SK-N-MC (cell line): ENCODE measurements around the gene KIF3B.
"Not testable (repeated sequence)": the region's sequence is repeated elsewhere in the genome, so short reads cannot be mapped to it uniquely, and the experiment has no call there.

ENCODE experiments used
- DNase-seq: peaks from one replicate; pipeline ENCODE4 v3.0.0-alpha.2; 2011; ENCODE audit warnings: low read depth, low spot score
- H3K27ac ChIP-seq: fragments of 200-600 bp; sonication (generic); 2 replicates; pipeline ENCODE4 v1.5.1; 2016; ENCODE audit warnings: mixed run types
- H3K36me3 ChIP-seq: fragments of 200-600 bp; sonication (generic); 2 replicates; pipeline ENCODE4 v1.6.1; 2017; ENCODE audit warnings: antibody characterized with exemption, low read length, mixed read lengths; ENCODE audit not compliant: insufficient read depth
- H3K4me3 ChIP-seq: fragments of 200-600 bp; sonication (generic); 2 replicates; pipeline ENCODE4 v1.5.1; 2016
- H3K9ac ChIP-seq: fragments of 200-600 bp; sonication (generic); 2 replicates; pipeline ENCODE4 v1.8.0; 2017; ENCODE audit warnings: mixed run types, mixed read lengths; ENCODE audit not compliant: insufficient read length
- H3K9me3 ChIP-seq: fragments of 200-600 bp; sonication (generic); 2 replicates; pipeline ENCODE4 v1.6.1; 2017; ENCODE audit warnings: low read depth, mild to moderate bottlenecking, antibody characterized with exemption, low read length, moderate library complexity, mixed read lengths
- EZH2 ChIP-seq: fragments of 200-600 bp; sonication (generic); IDR thresholded peaks from one replicate; pipeline ENCODE4 v1.6.1; 2017; ENCODE audit warnings: antibody characterized with exemption
- FOXP2 ChIP-seq: optimal IDR thresholded peaks from 2 replicates; pipeline ENCODE3; 2011; ENCODE audit warnings: mild to moderate bottlenecking, moderate library complexity; ENCODE audit not compliant: insufficient read depth; ENCODE audit errors: extremely low read length, control extremely low read depth
- POLR2AphosphoS5 ChIP-seq: IDR thresholded peaks from 2 replicates; pipeline ENCODE4 v1.6.1; 2012; ENCODE audit warnings: mild to moderate bottlenecking, low read depth, low read length, borderline replicate concordance

Gene KIF3B

GRCh38 chr20:32339116-32339515 is 61.7 kb downstream of the KIF3B start:
- no peaks in the 10 kb centered on the region for H3K36me3 ChIP-seq
- no peak overlapping the region for H3K9ac ChIP-seq
- TF ChIP-seq EZH2 = no peak
- TF ChIP-seq FOXP2 = no peak
- TF ChIP-seq POLR2AphosphoS5 = no peak
- no peaks in the 10 kb centered on the region for H3K9me3 ChIP-seq
- no peak for DNase-seq
- H3K27ac ChIP-seq = no peak overlapping the region
- H3K4me3 ChIP-seq = no peak overlapping the region

GRCh38 chr20:32341053-32341452 is 63.6 kb downstream of the KIF3B start:
- not testable (repeated sequence) for H3K4me3 ChIP-seq, H3K9ac ChIP-seq, DNase-seq, H3K36me3 ChIP-seq, H3K27ac ChIP-seq, H3K9me3 ChIP-seq

- H3K9me3 ChIP-seq = no peaks in the 10 kb centered on the region
- no peak overlapping the region for H3K4me3 ChIP-seq
- TF ChIP-seq POLR2AphosphoS5 (no peak), EZH2 (no peak), FOXP2 (no peak)
- no peak overlapping the region for H3K9ac ChIP-seq
- no peak overlapping the region for H3K27ac ChIP-seq
- DNase-seq = no peak
- H3K36me3 ChIP-seq = no peaks in the 10 kb centered on the region
These were observed 66.0 kb downstream of the KIF3B start for GRCh38 chr20:32343439-32343838.

- no peaks in the 10 kb centered on the region for H3K36me3 ChIP-seq
- no peak overlapping the region for H3K9ac ChIP-seq
- H3K4me3 ChIP-seq = no peak overlapping the region
- no peak for TF ChIP-seq FOXP2
- no peak for DNase-seq
- H3K9me3 ChIP-seq = no peaks in the 10 kb centered on the region
- peak overlapping the region; percentile 25 for H3K27ac ChIP-seq
These were observed 67.5 kb downstream of the KIF3B start for GRCh38 chr20:32344835-32345506.

GRCh38 chr20:32348207-32348606 is 70.8 kb downstream of the KIF3B start:
- H3K36me3 ChIP-seq = no peaks in the 10 kb centered on the region
- H3K9me3 ChIP-seq = no peaks in the 10 kb centered on the region
- DNase-seq = no peak
- TF ChIP-seq POLR2AphosphoS5 (no peak), EZH2 (no peak), FOXP2 (no peak)
- no peak overlapping the region for H3K27ac ChIP-seq
- H3K4me3 ChIP-seq = no peak overlapping the region
- no peak overlapping the region for H3K9ac ChIP-seq

GRCh38 chr20:32350421-32350820 is 73.0 kb downstream of the KIF3B start:
- H3K9me3 ChIP-seq = no peaks in the 10 kb centered on the region
- H3K9ac ChIP-seq = no peak overlapping the region
- no peak overlapping the region for H3K27ac ChIP-seq
- no peak for TF ChIP-seq POLR2AphosphoS5
- no peak for TF ChIP-seq EZH2
- no peak for TF ChIP-seq FOXP2
- H3K36me3 ChIP-seq = no peaks in the 10 kb centered on the region
- no peak overlapping the region for H3K4me3 ChIP-seq
- no peak for DNase-seq

GRCh38 chr20:32352121-32352720 is 74.8 kb downstream of the KIF3B start:
- Histone ChIP-seq H3K9me3 (no peaks in the 10 kb centered on the region), H3K4me3 (no peak overlapping the region), H3K36me3 (no peaks in the 10 kb centered on the region), H3K27ac (no peak overlapping the region), H3K9ac (no peak overlapping the region)
- TF ChIP-seq POLR2AphosphoS5 (no peak), FOXP2 (no peak), EZH2 (no peak)
- DNase-seq = no peak

GRCh38 chr20:32353848-32354496 is 76.5 kb downstream of the KIF3B start:
- Histone ChIP-seq H3K27ac (peak overlapping the region; percentile 62; the same call in 1 of the 2 replicates), H3K4me3 (no peak overlapping the region), H3K9ac (no peak overlapping the region), H3K36me3 (no peaks in the 10 kb centered on the region), H3K9me3 (no peaks in the 10 kb centered on the region)
- no peak for DNase-seq
- TF ChIP-seq EZH2 (no peak), FOXP2 (no peak), POLR2AphosphoS5 (no peak)
